KMS-11 (cell line): ENCODE measurements around the gene SUCNR1.
"Not testable (repeated sequence)": the region's sequence is repeated elsewhere in the genome, so short reads cannot be mapped to it uniquely, and the experiment has no call there.

Source experiments
- H2AFZ ChIP-seq: fragments of 200-600 bp; sonication (generic); 2 replicates; pipeline ENCODE4 v1.6.1; 2016; ENCODE audit warnings: antibody characterized with exemption, mixed run types, low read depth
- H3K27ac ChIP-seq: fragments of 200-600 bp; sonication (generic); 2 replicates; pipeline ENCODE4 v1.6.1; 2016; ENCODE audit warnings: mild to moderate bottlenecking, mixed run types
- H3K27me3 ChIP-seq: fragments of 200-600 bp; sonication (generic); 2 replicates; pipeline ENCODE4 v1.6.1; 2017; ENCODE audit warnings: mild to moderate bottlenecking, low read depth, mixed run types, moderate library complexity; ENCODE audit not compliant: insufficient read depth
- H3K36me3 ChIP-seq: fragments of 200-600 bp; sonication (generic); 2 replicates; pipeline ENCODE4 v1.6.1; 2017; ENCODE audit warnings: mild to moderate bottlenecking, mixed run types; ENCODE audit not compliant: insufficient read depth
- H3K4me1 ChIP-seq: fragments of 200-600 bp; sonication (generic); 2 replicates; pipeline ENCODE4 v1.6.1; 2016; ENCODE audit warnings: mild to moderate bottlenecking, low read depth, mixed run types; ENCODE audit not compliant: poor library complexity, severe bottlenecking
- H3K4me2 ChIP-seq: fragments of 200-600 bp; sonication (generic); 2 replicates; pipeline ENCODE4 v1.7.0; 2016; ENCODE audit warnings: mild to moderate bottlenecking, mixed run types
- H3K4me3 ChIP-seq: fragments of 200-600 bp; sonication (generic); IDR thresholded peaks from 2 replicates; pipeline ENCODE4 v1.6.1; 2017; ENCODE audit warnings: low read depth, low read length, mixed read lengths; ENCODE audit not compliant: insufficient read depth
- H3K79me2 ChIP-seq: fragments of 200-600 bp; sonication (generic); 2 replicates; pipeline ENCODE4 v1.6.1; 2016; ENCODE audit warnings: low read depth, mixed run types; ENCODE audit not compliant: insufficient read depth
- H3K9ac ChIP-seq: fragments of 200-600 bp; sonication (generic); 2 replicates; pipeline ENCODE4 v1.6.1; 2016; ENCODE audit warnings: mild to moderate bottlenecking, mixed run types
- H4K20me1 ChIP-seq: fragments of 200-600 bp; sonication (generic); 2 replicates; pipeline ENCODE4 v1.6.1; 2016; ENCODE audit warnings: mild to moderate bottlenecking, mixed run types; ENCODE audit not compliant: insufficient read depth
- TF ChIP-seq, protein P1 (sequence below): fragments of 200-600 bp; sonication (generic); conservative IDR thresholded peaks from 2 replicates; pipeline ENCODE4 v1.6.1; 2017; ENCODE audit warnings: low read depth, mild to moderate bottlenecking, antibody characterized with exemption, low read length, moderate library complexity, mixed read lengths

The SUCNR1 gene

DNA sequence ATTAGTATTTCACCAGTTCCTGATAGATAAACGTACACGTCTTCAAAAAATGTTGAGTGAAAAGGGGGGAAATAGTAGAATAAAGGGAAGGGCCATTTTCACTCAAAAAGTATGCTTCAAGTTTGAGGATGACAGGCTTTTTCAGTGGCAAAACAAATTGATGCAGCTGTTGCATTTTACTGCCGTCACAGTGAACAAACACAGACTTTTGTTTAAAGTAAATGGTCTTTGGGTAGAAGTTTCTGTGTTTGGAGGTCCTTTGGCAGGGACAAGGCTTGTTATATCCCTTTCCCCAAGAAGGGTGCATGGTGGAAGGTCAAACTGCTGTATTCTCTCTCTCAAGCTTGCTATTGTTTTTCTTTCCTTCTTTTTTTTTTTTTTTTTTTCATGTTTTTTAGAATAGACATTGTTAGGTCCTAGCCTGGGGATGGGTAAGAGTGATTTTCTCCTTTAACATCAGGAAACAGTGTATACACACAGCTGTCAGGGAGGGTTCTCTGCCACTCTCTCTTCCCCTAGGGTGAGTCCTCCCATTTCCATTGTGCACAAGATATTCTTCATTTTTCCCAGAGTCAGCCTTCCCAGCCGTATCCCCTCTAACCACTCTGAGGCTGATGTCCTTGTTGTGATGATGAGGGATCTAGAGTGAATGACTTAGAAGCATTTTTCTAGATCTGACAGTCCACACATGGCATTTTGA, 6.6 kb upstream of the SUCNR1 start:
- Histone ChIP-seq H3K9ac (no peak overlapping the region), H3K4me2 (no peak overlapping the region), H4K20me1 (no peaks in the 10 kb centered on the region), H2AFZ (no peak overlapping the region), H3K36me3 (no peaks in the 10 kb centered on the region), H3K79me2 (no peaks in the 10 kb centered on the region), H3K27ac (no peak overlapping the region), H3K4me1 (no peaks in the 10 kb centered on the region), H3K4me3 (no peak overlapping the region), H3K27me3 (no peaks in the 10 kb centered on the region)
- TF ChIP-seq, protein P1, sequence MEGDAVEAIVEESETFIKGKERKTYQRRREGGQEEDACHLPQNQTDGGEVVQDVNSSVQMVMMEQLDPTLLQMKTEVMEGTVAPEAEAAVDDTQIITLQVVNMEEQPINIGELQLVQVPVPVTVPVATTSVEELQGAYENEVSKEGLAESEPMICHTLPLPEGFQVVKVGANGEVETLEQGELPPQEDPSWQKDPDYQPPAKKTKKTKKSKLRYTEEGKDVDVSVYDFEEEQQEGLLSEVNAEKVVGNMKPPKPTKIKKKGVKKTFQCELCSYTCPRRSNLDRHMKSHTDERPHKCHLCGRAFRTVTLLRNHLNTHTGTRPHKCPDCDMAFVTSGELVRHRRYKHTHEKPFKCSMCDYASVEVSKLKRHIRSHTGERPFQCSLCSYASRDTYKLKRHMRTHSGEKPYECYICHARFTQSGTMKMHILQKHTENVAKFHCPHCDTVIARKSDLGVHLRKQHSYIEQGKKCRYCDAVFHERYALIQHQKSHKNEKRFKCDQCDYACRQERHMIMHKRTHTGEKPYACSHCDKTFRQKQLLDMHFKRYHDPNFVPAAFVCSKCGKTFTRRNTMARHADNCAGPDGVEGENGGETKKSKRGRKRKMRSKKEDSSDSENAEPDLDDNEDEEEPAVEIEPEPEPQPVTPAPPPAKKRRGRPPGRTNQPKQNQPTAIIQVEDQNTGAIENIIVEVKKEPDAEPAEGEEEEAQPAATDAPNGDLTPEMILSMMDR, result no peak

DNA sequence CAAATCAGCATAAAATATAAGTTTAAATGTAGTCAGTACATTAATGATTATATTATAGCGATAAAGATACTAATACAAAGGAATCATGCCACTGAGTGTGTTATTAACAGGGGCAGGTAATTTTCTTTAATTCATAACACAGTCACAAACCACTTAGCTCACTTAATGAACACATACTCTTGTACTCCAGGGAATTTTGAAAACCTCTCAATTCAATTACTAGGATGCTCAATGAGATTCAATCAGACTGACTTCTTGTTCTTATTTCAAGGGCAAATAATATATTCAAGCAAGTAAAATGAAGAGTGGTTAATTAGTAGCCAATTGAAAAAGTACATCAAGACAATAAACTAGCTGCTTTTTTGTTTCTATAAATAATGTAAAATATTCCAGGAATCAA, 5.8 kb upstream of the SUCNR1 start:
- H4K20me1 ChIP-seq, result no peaks in the 10 kb centered on the region
- no peak overlapping the region for H3K4me2 ChIP-seq
- no peaks in the 10 kb centered on the region for H3K27me3 ChIP-seq
- TF ChIP-seq, protein P1, result no peak
- H3K9ac ChIP-seq, result no peak overlapping the region
- no peak overlapping the region for H2AFZ ChIP-seq
- H3K27ac ChIP-seq, result no peak overlapping the region
- no peak overlapping the region for H3K4me3 ChIP-seq
- no peaks in the 10 kb centered on the region for H3K36me3 ChIP-seq
- no peaks in the 10 kb centered on the region for H3K4me1 ChIP-seq
- H3K79me2 ChIP-seq, result no peaks in the 10 kb centered on the region

DNA sequence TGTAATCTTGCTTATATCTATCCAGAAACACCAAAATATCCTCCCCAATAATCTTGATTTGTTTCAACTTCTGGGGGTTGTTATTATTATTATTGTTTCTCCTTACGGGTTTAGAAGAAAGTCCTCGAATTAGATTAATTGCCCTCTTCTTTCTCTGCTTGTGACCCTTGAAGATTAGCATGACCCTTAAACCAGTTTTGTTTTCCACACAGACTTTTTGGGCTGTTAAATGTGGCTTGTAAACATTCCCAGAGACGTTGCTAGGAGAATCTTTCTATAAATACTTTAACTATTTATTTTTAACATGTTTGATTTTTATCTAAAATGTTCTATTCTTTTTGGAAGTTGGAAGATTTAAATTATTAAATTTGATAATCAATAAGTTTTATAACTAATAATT, 4.3 kb upstream of the SUCNR1 start:
- Histone ChIP-seq H4K20me1 (no peaks in the 10 kb centered on the region), H3K79me2 (no peaks in the 10 kb centered on the region), H3K27me3 (no peaks in the 10 kb centered on the region), H3K4me2 (no peak overlapping the region), H3K9ac (no peak overlapping the region), H2AFZ (no peak overlapping the region), H3K4me1 (no peaks in the 10 kb centered on the region), H3K36me3 (no peaks in the 10 kb centered on the region), H3K4me3 (no peak overlapping the region), H3K27ac (no peak overlapping the region)
- TF ChIP-seq, protein P1, result no peak

DNA sequence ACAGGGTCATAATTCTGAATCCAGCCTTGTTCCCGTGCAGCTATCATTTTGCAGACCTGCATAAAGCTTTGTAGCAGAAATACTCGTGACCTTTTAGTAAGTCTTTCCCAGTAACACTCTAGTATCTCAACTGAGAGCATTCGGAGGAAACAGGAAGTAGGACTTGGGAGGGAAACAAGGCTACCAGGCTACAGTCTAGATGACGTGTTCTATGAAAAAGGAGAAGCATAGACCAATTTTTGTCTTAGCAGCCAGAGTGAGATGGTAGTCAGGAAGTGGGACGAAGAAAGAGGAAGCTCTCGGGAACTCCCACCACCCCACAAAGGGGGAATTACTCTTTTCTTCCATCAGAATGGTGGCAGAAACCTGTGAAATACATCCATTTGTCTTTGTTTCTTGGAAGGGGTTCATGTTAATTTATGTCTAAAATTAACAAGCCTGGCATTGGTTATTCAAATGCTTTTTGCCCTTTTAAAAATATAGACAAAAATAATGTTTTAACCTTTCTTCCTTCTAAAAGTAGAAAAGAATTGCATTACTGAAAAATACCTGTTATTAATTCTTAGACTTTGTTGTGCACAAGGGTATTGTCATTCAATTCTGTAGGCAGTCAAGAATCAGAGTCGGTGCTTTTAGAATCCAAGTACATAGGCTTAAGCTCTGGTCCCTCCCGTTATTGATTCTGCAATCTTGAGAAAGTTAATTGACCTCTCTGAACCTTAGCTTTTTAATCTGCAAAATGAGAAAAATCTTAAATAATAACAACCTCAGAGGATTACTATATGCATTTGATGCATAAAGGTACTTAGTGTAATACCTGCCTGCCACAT, 1.6 kb upstream of the SUCNR1 start:
- Histone ChIP-seq H3K9ac (no peak overlapping the region), H3K79me2 (no peaks in the 10 kb centered on the region), H2AFZ (no peak overlapping the region), H3K36me3 (no peaks in the 10 kb centered on the region), H3K4me3 (no peak overlapping the region), H4K20me1 (no peaks in the 10 kb centered on the region), H3K27me3 (no peaks in the 10 kb centered on the region), H3K4me1 (peaks cover 5% of the 10 kb centered on the region), H3K4me2 (no peak overlapping the region), H3K27ac (no peak overlapping the region)
- TF ChIP-seq, protein P1, result no peak

DNA sequence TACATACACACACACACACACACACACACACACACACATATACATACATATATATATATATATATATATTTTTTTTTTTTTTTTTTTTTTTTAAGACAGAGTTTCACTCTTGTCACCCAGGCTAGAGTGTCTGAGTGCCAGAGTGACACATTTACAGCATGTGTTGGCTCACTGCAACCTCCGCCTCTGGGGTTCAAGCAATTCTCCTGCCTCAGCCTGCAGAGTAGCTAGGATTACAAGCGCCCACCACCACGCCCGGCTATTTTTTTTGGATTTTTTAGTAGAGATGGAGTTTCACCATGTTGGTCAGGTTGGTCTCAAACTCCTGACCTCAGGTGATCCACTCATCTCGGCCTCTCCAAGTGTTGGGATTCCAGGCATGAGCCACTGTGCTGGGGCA, 636 bp downstream of the SUCNR1 start:
- not testable (repeated sequence) for H3K4me2 ChIP-seq

More for the DNA sequence above, 636 bp downstream of the SUCNR1 start:
- not testable (repeated sequence) for H3K4me1 ChIP-seq, H4K20me1 ChIP-seq, H3K9ac ChIP-seq, H3K27ac ChIP-seq, H3K4me3 ChIP-seq, H2AFZ ChIP-seq, H3K36me3 ChIP-seq, H3K79me2 ChIP-seq, H3K27me3 ChIP-seq
